CD14-positive monocyte (primary cell): ENCODE results near the gene ALDH7A1. TPM values are rescaled to one million over a fixed set of nuclear protein-coding genes. Genes with fewer than 3 reads are reported as not detected.

ENCODE experiments used
- DNase-seq, 3 donors: peaks; one replicate each; pipeline ENCODE4 v3.0.0-alpha.2; 2011 to 2022
- H2AFZ ChIP-seq: 2 replicates; pipeline ENCODE4 v1.6.0; 2012; ENCODE audit warnings: mild to moderate bottlenecking, low read depth, low read length, inconsistent platforms; ENCODE audit not compliant: insufficient read depth, poor library complexity, severe bottlenecking
- H3K27ac ChIP-seq, 2 donors: 1 replicate in 1 of 2; 2 replicates in 1 of 2; pipeline ENCODE4 v1.5.1; 2012 to 2013; ENCODE audit warnings: low read length in 2 of 2, control low read depth in 1 of 2, inconsistent platforms in 1 of 2, low read depth in 1 of 2, mild to moderate bottlenecking in 1 of 2
- H3K27me3 ChIP-seq, 2 donors: one replicate each; pipeline versions ENCODE4 v1.6.0 to v1.6.1; 2011 to 2013; ENCODE audit warnings: low read length in 2 of 2; ENCODE audit not compliant: control insufficient read depth in 2 of 2, insufficient read depth in 2 of 2
- H3K36me3 ChIP-seq, 2 donors: replicated peaks in 1 of 2; 1 replicate in 1 of 2; 2 replicates in 1 of 2; pipeline versions ENCODE4 v1.5.1 to v1.6.1; 2012 to 2013; ENCODE audit warnings: low read length in 2 of 2, control low read depth in 1 of 2, inconsistent platforms in 1 of 2, mild to moderate bottlenecking in 1 of 2; ENCODE audit not compliant: insufficient read depth in 2 of 2, control insufficient read depth in 1 of 2
- H3K4me1 ChIP-seq, 2 donors: 1 replicate in 1 of 2; 2 replicates in 1 of 2; pipeline versions ENCODE4 v1.5.1 to v1.6.1; 2012 to 2013; ENCODE audit warnings: low read length in 2 of 2, control low read depth in 1 of 2, inconsistent platforms in 1 of 2, mild to moderate bottlenecking in 1 of 2, moderate library complexity in 1 of 2; ENCODE audit not compliant: insufficient read depth in 2 of 2, control insufficient read depth in 1 of 2
- H3K4me2 ChIP-seq: replicated peaks from 2 replicates; pipeline ENCODE3; 2012; ENCODE audit warnings: low read length, moderate library complexity, mild to moderate bottlenecking; ENCODE audit not compliant: poor library complexity, severe bottlenecking; ENCODE audit errors: extremely low read depth
- H3K4me3 ChIP-seq, 3 experiments: fragments of 200-600 bp in 1 of 3; sonication (generic) in 1 of 3; replicated peaks in 1 of 3; 1 replicate in 2 of 3; 2 replicates in 1 of 3; pipeline ENCODE4 v1.5.1; 2011 to 2013; ENCODE audit warnings: low read length in 3 of 3, mild to moderate bottlenecking in 3 of 3, control low read depth in 2 of 3, low read depth in 2 of 3, inconsistent platforms in 1 of 3, moderate library complexity in 1 of 3
- H3K79me2 ChIP-seq: 2 replicates; pipeline ENCODE4 v1.6.0; 2012; ENCODE audit warnings: mild to moderate bottlenecking, control low read depth, inconsistent platforms, low read length, moderate library complexity; ENCODE audit not compliant: insufficient read depth
- H3K9ac ChIP-seq: 2 replicates; pipeline ENCODE4 v1.6.0; 2017; ENCODE audit warnings: low read length, mild to moderate bottlenecking; ENCODE audit not compliant: insufficient read depth, poor library complexity, severe bottlenecking
- H3K9me3 ChIP-seq, 2 donors: replicated peaks in 1 of 2; 1 replicate in 1 of 2; 2 replicates in 1 of 2; pipeline versions ENCODE4 v1.5.1 to v1.6.1; 2012 to 2013; ENCODE audit warnings: low read length in 2 of 2, control low read depth in 1 of 2; ENCODE audit not compliant: control insufficient read depth in 1 of 2, insufficient read depth in 1 of 2
- H4K20me1 ChIP-seq: 2 replicates; pipeline ENCODE4 v1.6.0; 2012; ENCODE audit warnings: mild to moderate bottlenecking, low read length, control low read depth, moderate library complexity; ENCODE audit not compliant: insufficient read depth
- H3K27ac Mint-ChIP-seq, 7 donors: one replicate each; pipeline ENCODE4 v1.8.0; 2020; ENCODE audit warnings: mild to moderate bottlenecking in 7 of 7, mixed read lengths in 7 of 7, moderate library complexity in 6 of 7, inconsistent platforms in 2 of 7
- H3K27me3 Mint-ChIP-seq, 3 donors: one replicate each; pipeline ENCODE4 v1.8.0; 2021 to 2022; ENCODE audit warnings: low read depth in 3 of 3, mild to moderate bottlenecking in 3 of 3, mixed read lengths in 3 of 3, moderate library complexity in 3 of 3, inconsistent platforms in 1 of 3
- H3K36me3 Mint-ChIP-seq, 2 donors: one replicate each; pipeline ENCODE4 v1.8.0; 2020; ENCODE audit warnings: mixed read lengths in 2 of 2, inconsistent platforms in 1 of 2, mild to moderate bottlenecking in 1 of 2
- H3K4me1 Mint-ChIP-seq: one replicate; pipeline ENCODE4 v1.8.0; 2020; ENCODE audit warnings: mild to moderate bottlenecking, mixed read lengths
- H3K4me3 Mint-ChIP-seq, 2 donors: one replicate each; pipeline ENCODE4 v1.8.0; 2020; ENCODE audit warnings: mild to moderate bottlenecking in 2 of 2, mixed read lengths in 2 of 2, moderate library complexity in 1 of 2
- H3K9me3 Mint-ChIP-seq, 7 donors: one replicate each; pipeline ENCODE4 v1.8.0; 2020 to 2022; ENCODE audit warnings: mixed read lengths in 7 of 7, mild to moderate bottlenecking in 6 of 7, moderate library complexity in 6 of 7, inconsistent platforms in 2 of 7
- CTCF ChIP-seq: fragments of 200-600 bp; IDR thresholded peaks from one replicate; pipeline ENCODE4 v1.8.0; 2022; ENCODE audit warnings: antibody characterized with exemption, mild to moderate bottlenecking
- WGBS: methylation state at CpG from one replicate; pipeline ENCODE4 v1.1.5; 2013; ENCODE audit warnings: missing lambda C conversion rate; ENCODE audit not compliant: insufficient coverage; 5-methylcytosine and 5-hydroxymethylcytosine counted together
- intact Hi-C, 2 donors: fragments of 100-400 bp; cut with micrococcal nuclease; formaldehyde crosslinking; loops; one replicate each; pipeline versions ENCODE4 v1.15.0 to v1.15.1; 2023
- polyA plus RNA-seq, 3 donors: library from polyadenylated mRNA; depleted of rRNA in 1 of 3; unstranded in 2 of 3; stranded (reverse) in 1 of 3; fragments of 300-500 nt in 2 of 3; fragments of >200 nt in 1 of 3; fragmentation: Illumina TruSeq in 2 of 3; gene quantifications; 1 replicate in 2 of 3; 2 replicates in 1 of 3; pipeline ENCODE4 v1.2.3, GENCODE V29; 2012 to 2021

The ALDH7A1 gene
- polyA plus RNA-seq, 3 donors, result 0.44 to 0.67 (median 0.59) TPM

- Histone ChIP-seq H3K4me2 (no peak overlapping the region), H3K36me3 (no peaks in the 10 kb centered on the region), H3K27me3 (no peaks in the 10 kb centered on the region), H3K4me1 (no peaks in the 10 kb centered on the region), H3K9me3 (no peaks in the 10 kb centered on the region), H2AFZ (no peak overlapping the region), H3K27ac (no peak overlapping the region), H3K4me3 (no peak overlapping the region), H3K9ac (no peak overlapping the region), H4K20me1 (no peaks in the 10 kb centered on the region), H3K79me2 (no peaks in the 10 kb centered on the region)
- intact Hi-C loops, result no loop called here
- Mint-ChIP-seq H3K27ac (peak overlapping the region in 1 of 7 donors; percentile 20), H3K36me3 (no peaks in the 10 kb centered on the region), H3K9me3 (peaks cover 0 to 2% (median 0%) of the 10 kb centered on the region in 7 donors), H3K27me3 (peaks cover 0 to 2% (median 1%) of the 10 kb centered on the region in 3 donors), H3K4me3 (no peak overlapping the region), H3K4me1 (no peaks in the 10 kb centered on the region)
- TF ChIP-seq CTCF, result no peak
- DNase-seq, result no peak
- no CpG with 5 or more reads among the region's 2 CpGs for WGBS
Measured at GRCh38 chr5:126499278-126499677, 95.7 kb downstream of the ALDH7A1 start.

- Mint-ChIP-seq H3K27me3 (peaks cover 0 to 2% (median 2%) of the 10 kb centered on the region in 3 donors), H3K27ac (peak overlapping the region in 1 of 7 donors; percentile 14), H3K4me3 (no peak overlapping the region), H3K9me3 (peaks cover 0 to 2% (median 0%) of the 10 kb centered on the region in 7 donors), H3K36me3 (peaks cover 0 to 4% of the 10 kb centered on the region in 2 donors), H3K4me1 (no peaks in the 10 kb centered on the region)
- Histone ChIP-seq H3K27me3 (no peaks in the 10 kb centered on the region), H3K9me3 (no peaks in the 10 kb centered on the region), H3K9ac (no peak overlapping the region), H4K20me1 (no peaks in the 10 kb centered on the region), H3K27ac (no peak overlapping the region), H3K4me2 (no peak overlapping the region), H3K4me3 (no peak overlapping the region), H2AFZ (no peak overlapping the region), H3K4me1 (no peaks in the 10 kb centered on the region), H3K79me2 (no peaks in the 10 kb centered on the region), H3K36me3 (no peaks in the 10 kb centered on the region)
- TF ChIP-seq CTCF, result no peak
- intact Hi-C loops, result no loop called here
- DNase-seq, result no peak
- WGBS, result 88% methylated on average over 2 of the region's 5 CpGs
Measured at GRCh38 chr5:126497506-126497905, 97.5 kb downstream of the ALDH7A1 start.
